GM18507 (cell line): Measurements from ENCODE around the gene SSH2.
A peak's percentile ranks its signal among the peaks of the same experiment; 100 is the strongest.
"Not testable (repeated sequence)": the region's sequence is repeated elsewhere in the genome, so short reads cannot be mapped to it uniquely, and the experiment has no call there.

ENCODE experiments used
- DNase-seq: peaks from one replicate; pipeline ENCODE4 v3.0.0; 2011; ENCODE audit warnings: low read depth; ENCODE audit not compliant: insufficient read length; ENCODE audit errors: extremely low spot score
- FAIRE-seq: peaks from 2 replicates; lab custom pipeline; 2011; peaks lifted over from hg19 to GRCh38; lab: Jason Lieb, UNC

SSH2 gene

DNA sequence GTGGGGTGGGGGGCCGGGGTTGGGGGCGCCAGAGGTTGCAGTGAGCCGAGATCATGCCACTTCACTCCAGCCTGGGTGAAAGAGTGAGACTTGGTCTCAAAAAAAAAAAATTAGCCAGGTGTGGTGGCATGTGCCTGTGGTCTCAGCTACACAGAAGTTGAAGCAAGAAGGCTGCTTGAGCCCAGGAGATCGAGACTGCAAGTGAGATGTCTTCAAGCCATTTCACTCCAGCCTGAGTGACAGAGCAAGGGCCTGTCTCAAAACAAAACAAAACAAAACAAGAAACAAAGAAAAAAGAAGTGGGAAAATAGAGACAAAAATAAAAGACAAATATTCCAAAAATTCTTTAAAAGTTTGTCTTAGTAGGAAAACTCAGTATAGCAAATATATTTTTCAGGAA, 172.2 kb downstream of the SSH2 start:
- peak; percentile 79 for FAIRE-seq

GRCh38 chr17:29753845-29754439, 176.1 kb downstream of the SSH2 start:
- DNase-seq (no peak), FAIRE-seq (peak; percentile 85)

More for the DNA sequence above, 172.2 kb downstream of the SSH2 start:
- no peak for DNase-seq

DNA sequence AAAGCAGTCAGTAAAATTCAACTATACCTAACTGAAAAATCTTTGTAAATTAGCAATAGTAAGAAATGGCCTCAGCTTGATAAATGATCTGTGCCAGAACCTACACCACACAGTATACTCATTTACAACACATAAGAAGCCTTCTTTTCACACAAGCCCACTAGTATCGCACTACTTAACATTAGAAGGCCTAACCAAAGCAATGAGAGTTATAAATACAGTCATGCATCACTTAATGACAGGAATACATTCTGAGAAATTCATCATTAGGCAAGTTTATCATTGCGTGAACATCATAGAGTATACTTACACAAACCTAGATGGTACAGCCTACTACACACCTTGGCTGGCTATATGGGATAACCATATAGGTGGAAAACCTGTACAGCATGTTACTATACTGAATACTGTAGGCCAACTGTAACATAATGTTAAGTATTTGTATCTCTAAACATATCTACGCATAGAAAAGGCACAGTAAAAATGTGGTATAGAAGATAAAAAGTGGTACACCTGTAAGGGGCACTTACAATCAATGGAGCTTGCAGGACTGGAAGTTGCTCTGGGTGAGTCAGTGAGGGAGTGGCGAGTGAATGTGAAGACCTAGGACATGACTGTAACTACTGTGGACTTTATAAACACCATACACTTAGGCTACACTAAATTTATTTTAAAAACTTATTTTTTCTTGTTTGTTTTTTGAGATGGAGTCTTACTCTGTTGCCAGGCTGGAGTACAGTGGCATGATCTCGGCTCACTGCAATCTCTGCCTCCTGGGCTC, 180.8 kb downstream of the SSH2 start:
- peak; percentile 9 for FAIRE-seq
- no peak for DNase-seq

DNA sequence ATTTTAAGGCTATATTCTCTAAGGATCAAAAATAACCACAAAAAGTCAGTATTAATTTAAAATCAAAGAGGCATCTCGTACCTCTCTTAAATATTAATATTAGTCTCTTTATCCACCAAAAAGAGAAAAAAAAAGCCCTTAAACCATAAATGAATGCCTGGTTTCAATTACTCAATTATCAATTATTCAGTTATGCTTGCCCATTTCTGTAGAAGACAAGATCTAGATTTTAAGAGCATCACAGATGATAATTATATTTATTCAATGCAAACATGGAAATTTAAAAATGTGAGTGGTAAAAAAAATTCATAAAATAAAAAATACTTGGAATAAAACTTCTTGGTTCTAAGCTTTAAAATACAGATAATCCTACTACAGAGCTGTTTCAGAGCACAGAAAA, 181.6 kb downstream of the SSH2 start:
- DNase-seq (no peak), FAIRE-seq (no peak)

GRCh38 chr17:29747660-29748059, 182.4 kb downstream of the SSH2 start:
- DNase-seq (no peak), FAIRE-seq (peak; percentile 35)

- no peak for DNase-seq
- FAIRE-seq: no peak
Measured at GRCh38 chr17:29746669-29747068, 183.4 kb downstream of the SSH2 start.

DNA sequence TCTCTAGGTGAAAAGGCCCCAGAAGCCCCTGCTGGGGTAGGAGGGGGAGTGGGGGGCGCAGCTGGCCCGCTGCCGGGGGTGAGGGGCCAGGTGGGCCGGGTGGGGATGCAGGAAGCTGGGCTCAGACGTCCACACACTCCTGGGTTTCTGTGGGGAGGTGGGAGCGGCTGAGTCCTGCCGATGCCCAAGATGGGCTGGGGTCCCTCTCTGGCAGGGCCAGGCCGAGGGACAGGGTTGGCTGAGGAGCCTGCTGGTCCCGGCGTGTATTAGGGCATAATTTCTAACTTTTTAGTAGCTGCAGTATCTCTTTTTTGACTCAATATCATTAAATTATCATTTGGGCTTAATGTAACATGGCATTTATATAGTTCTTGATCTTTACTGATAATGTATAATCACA, 185.9 kb downstream of the SSH2 start:
- FAIRE-seq: no peak

DNA sequence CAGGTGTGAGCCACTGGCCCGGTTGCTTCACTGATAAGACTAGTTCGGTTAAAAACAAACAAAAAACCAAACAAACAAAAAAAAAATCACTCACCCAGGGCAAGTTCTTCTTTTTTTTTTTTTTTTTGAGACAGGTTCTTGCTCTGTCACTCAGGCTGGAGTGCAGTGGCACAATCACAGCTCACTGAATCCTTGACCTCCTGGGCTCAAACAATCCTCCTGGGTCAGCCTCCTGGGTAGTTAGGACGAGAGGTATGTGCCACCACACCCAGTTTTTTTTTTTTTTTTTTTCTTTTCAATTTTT, 187.9 kb downstream of the SSH2 start:
- FAIRE-seq: no peak

More for the DNA sequence above, 185.9 kb downstream of the SSH2 start:
- DNase-seq: no peak

GRCh38 chr17:29740017-29740416, 190.0 kb downstream of the SSH2 start:
- FAIRE-seq: no peak
- no peak for DNase-seq

More for the DNA sequence above, 187.9 kb downstream of the SSH2 start:
- DNase-seq: no peak

GRCh38 chr17:29734640-29735039, 195.4 kb downstream of the SSH2 start:
- FAIRE-seq (no peak), DNase-seq (no peak)

- DNase-seq (no peak), FAIRE-seq (no peak)
Measured at GRCh38 chr17:29733166-29733565, 196.9 kb downstream of the SSH2 start.

DNA sequence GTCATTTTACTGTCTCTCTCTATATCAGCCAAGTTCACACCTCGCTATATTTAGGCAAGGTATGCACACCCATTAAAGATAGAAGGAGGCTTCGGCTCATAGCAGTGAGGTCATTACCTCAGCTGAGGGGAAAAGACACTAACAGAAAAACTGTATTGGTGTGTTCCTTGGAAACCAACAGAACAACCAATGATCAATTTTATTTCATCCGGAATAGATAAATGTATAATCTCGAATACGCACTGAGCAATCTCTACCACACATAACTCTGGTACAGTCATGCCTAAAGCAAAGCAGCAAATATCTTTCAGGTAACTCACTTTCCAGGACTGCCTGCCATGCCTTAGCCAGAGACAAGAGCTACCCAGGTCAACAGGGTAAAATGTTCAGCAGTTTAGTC, 197.4 kb downstream of the SSH2 start:
- no peak for FAIRE-seq
- no peak for DNase-seq

- DNase-seq (no peak), FAIRE-seq (no peak)
Measured at GRCh38 chr17:29732209-29732608, 197.8 kb downstream of the SSH2 start.

GRCh38 chr17:29731589-29731929, 198.5 kb downstream of the SSH2 start:
- no peak for FAIRE-seq
- no peak for DNase-seq

DNA sequence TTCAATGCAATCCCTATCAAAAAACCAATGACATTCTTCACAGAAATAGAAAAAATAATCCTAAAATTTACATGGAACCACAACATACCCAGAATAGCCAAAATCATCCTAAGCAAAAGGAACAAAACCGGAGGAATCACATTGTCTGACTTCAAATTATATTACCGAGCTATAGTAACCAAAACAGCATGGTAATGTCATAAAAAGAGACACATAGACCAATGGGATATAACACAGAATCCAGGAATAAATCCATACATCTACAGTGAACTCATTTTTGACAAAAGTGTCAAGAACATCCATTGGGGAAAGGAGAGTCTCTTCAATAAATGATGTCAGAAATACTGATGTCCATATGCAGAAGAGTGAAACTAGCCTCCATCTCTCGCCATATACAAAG, 201.5 kb downstream of the SSH2 start:
- FAIRE-seq (no peak), DNase-seq (no peak)

GRCh38 chr17:29726715-29727252, 203.2 kb downstream of the SSH2 start:
- FAIRE-seq: peak; percentile 75
- no peak for DNase-seq

DNA sequence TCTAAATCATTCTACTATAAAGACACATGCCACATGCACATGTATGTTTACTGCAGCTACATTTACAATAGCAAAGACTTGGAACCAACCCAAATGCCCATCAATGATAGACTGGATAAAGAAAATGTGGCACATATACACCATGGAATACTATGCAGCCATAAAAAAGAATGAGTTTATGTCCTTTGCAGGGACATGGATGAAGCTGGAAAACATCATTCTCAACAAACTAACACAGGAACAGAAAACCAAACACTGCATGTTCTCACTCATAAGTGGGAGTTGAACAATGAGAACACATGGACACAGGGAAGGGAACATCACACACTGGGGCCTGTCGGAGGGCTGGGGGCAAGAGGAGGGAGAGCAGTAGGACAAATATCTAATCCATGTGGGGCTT, 204.6 kb downstream of the SSH2 start:
- not testable (repeated sequence) for DNase-seq, FAIRE-seq

- no peak for DNase-seq
- FAIRE-seq: peak; percentile 78
Measured at GRCh38 chr17:29723278-29724047, 206.6 kb downstream of the SSH2 start.

- peak; percentile 99 for FAIRE-seq
Measured at GRCh38 chr17:29722411-29723198, 207.4 kb downstream of the SSH2 start.

DNA sequence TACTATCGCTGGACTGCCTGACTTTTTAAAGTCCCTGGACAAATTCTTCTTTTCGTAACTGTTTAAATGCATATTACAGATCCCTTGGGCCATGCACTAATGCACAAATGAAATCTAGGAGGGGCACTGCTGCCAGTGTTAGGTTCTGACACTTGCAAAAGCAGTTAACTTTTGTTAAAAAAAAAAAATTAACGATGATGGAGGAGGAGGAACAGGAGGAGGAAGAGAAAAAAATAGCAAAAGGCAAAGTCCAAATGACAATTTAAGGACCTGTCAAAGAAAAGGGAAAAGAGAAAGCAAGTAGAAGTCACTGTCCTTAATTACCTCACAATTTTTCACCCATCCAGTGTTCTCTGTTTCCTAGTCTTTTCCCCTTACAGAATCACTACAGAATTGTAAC, 209.5 kb downstream of the SSH2 start:
- FAIRE-seq: peak; percentile 33
- no peak for DNase-seq

More at GRCh38 chr17:29722411-29723198, 207.4 kb downstream of the SSH2 start:
- DNase-seq: no peak
